GM19328 (cell line): ENCODE measurements around the gene OR13C8.

Source experiments
- ATAC-seq: cut with Tn5 transposase; IDR thresholded peaks from one replicate; pipeline ENCODE4 v1.9.1; 2021; ENCODE audit warnings: mild to moderate bottlenecking, moderate library complexity; ENCODE audit not compliant: unreplicated experiment

Gene OR13C8

DNA sequence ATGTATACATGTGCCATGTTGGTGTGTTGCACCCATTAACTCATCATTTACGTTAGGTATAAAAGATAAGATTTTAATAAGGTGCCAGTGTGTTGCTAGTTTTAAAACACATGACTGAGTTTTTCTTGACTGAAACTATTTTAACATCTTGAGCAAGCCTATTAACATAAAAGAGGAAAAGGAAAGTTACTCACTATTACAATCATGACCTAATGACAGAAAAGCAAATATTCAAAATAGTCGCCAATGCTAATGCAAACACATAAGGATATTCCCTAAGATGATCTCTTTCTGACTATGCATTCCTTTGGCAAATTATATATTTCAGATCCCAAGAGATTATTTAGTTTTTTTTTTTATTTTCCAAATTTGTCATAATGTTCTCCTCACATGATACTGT is 42.2 kb downstream of the OR13C8 start:
- no peak for ATAC-seq

DNA sequence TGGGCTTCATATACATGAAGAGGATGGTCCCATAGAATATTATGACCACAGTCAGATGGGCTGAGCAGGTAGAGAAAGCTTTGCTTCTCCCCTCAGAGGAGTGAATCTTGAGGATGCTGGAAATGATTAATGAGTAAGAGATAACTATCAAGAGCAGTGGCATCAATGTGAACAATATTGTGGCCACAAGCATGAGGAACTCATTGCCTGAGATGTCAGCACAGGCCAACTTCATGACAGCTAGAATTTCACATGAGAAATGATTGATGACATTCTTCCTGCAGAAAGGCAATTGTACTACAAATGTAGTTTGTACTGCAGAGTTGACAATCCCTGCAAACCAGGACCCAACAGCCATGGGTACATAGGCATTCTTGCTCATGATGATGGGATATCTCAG is 48.5 kb downstream of the OR13C8 start:
- ATAC-seq = no peak

DNA sequence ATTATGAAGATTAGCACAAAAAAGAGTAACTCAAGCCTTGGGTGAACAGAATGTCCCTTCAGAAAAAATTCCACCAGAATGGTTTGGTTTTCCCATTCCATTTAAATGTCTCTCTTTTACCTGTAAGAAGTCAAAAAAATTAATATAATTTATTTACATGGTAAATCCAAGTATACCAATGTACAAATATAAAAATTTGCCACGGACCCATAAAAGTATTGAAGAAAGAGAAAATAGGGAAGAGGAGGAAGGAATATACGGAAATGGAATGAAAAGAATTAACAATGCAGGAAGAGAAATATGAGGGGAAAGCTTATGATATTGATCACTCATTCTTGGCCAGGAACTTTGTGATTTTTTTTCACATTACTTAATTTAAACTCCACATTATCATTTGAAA is 49.1 kb downstream of the OR13C8 start, which contains the start of gene OR13C9:
TSS of gene OR13C9 (minus strand) at position 101 of the 400 bp plus-strand sequence. CDS start at position 101, 0 bp downstream.
- ATAC-seq = no peak
